ENCODE results near the gene UQCR11.

- no peak for TF ChIP-seq CTCF (conservative IDR thresholded peaks at IDR 0.05; ENCODE audit: low read depth, low read length)
- TF ChIP-seq EZH2 (IDR thresholded peaks at IDR 0.05; ENCODE audit: borderline replicate concordance, low read depth, low read length, poor library complexity, severe bottlenecking), result no peak
These were observed 24.8 kb upstream of the UQCR11 start for GRCh38 chr19:1630012-1630411.

Measured in A673 (cell line).